GM19452 (cell line): ENCODE data around the gene NFATC3.
"Not testable (repeated sequence)": the region's sequence is repeated elsewhere in the genome, so short reads cannot be mapped to it uniquely, and the experiment has no call there.

Experiments used
- ATAC-seq: cut with Tn5 transposase; IDR thresholded peaks from one replicate; pipeline ENCODE4 v1.9.1; 2021; ENCODE audit not compliant: unreplicated experiment

Gene NFATC3

DNA sequence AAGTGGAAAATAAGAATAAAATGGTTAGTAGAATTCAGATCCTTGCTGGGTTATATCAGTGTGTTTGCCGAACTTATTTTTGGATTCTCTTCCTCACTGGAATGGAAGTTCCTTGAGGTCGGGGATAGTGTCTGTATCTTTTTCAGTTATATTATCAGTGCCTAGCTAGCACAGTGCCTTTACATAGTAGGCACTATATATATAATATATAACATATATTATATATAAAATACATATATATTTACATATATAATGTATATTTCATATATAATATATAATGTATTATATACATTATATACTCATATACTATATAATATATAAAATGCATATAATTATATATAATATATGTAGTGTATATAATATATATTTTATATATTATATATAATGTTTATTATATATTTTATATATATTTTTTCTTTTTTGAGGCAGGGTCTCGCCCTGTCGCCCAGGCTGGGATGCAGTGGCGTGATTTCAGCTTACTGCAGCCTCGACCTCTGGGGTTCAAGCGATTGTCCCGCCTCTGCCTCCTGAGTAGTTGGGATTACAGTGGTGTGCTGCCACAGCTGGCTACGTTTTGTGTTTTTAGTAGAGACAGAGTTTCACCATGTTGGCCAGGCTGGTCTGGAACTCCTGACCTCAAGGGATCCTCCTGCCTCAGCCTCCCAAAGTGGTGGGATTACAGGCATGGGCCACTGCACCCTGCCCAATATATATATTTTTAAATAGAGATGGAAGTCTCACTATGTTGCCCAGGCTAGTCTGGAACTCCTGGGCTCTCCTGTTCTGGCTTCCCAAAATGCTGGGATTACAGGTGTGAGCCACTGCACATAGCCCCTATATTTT is 3.2 kb downstream of the NFATC3 start:
- no peak for ATAC-seq

DNA sequence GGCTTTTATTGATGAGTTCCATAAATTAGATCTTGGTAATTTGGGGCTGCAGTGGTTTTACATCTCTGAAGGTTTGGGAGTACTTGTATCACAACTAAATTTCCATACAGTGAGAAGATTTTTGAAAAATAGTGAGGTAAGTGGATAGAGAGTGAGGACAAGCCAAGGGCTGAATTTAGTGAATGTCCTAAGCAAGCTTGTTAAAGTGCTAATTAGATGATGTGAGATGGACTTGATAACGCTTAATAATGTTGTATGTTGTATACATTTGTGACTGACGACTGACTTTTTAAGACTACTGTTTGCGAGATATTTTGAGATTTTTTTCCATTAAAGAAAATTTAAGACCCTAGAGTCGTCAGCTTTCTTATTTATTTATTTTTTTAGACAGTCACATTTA is 3.9 kb downstream of the NFATC3 start:
- no peak for ATAC-seq

DNA sequence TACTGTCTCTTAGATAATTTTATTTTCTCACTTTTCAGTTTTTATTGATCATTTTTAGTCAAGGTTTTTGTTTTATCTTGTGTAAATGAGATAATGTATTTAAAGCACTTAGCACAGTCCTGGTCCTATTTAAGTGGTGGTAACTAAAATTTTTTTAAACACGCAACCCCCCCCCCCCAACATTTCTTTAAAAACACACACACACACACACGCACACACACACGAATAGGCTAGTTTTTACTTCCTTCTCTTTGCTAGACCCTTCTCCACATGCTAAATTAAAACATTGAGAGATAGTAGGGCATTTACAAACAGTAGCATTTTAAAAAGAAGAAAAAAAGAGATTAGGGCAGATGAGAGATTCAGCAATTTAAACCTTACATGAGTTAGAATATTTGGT is 5.0 kb downstream of the NFATC3 start:
- no peak for ATAC-seq

DNA sequence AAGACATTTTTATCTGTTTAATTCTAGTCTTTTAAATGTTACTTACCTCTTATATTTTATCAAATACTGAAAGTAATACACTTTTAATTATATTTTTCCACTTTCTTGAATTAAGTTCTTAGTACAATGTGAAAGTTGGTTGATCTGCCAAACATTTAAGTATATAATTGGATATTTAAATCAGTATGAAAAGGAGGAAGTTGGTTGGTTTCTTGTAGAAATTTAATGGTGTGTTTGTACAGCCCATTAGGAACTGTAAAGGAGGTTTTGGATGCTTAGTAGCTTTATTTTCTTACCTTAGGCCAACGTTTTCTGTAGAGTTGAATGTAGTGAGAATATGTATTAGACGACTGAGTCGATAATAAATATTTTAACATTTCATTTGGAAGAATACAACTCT is 5.4 kb downstream of the NFATC3 start:
- no peak for ATAC-seq

DNA sequence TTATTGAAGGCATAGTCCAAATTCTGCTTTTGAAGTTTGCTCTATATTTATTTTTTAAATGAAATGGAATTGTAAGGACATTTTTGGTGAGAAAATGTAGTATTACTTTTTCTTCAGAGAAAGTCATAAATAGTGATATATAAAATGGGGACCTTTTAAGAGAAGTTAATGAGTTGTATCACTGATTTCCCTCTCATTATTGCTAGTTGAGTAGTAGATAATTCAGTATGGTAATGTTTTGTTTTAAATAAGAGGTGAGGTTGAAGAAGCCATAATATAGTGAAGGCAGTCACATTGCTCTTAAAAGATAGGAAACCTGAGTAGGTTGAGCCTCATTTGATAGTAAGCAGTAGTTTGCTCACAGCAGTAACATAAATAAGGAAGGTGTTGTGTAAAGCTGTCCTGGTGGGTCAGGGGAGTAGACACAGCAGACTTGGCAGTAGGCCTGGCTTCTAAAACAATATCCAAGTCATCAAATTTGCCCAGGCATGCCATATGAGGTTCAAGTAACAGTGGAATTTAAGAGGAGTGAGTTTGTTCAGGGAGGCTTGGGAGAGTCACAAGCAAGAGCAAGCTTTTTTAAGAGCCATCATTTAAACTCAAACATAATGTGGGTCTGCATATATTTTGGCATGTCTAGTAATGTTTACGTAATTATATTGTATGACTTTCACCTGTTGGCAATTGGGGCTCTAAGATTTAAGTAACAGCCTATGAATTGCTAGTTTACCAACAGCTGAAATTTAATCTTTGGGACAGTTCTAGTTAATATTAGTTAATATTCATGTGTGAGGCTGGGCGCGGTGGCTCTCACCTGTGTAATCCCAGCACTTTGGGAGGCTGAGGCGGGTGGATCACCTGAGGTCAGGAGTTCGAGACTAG is 6.5 kb downstream of the NFATC3 start:
- ATAC-seq = no peak

DNA sequence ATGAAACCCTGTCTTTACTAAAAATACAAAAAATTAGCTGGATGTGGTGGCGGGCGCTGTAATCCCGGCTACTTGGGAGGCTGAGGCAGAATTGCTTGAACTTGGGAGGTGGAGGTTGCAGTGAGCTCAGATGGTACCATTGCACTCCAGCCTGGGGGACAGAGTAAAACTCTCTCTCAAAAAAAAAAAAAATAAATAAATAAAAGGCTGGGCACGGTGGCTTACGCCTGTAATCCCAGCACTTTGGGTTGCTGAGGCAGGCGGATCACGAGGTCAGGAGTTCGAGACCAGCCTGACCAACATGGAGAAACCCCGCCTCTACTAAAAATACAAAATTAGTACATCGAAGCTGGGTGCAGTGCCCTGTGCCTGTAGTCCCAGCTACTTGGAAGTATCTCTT is 7.1 kb downstream of the NFATC3 start:
- ATAC-seq = not testable (repeated sequence)

DNA sequence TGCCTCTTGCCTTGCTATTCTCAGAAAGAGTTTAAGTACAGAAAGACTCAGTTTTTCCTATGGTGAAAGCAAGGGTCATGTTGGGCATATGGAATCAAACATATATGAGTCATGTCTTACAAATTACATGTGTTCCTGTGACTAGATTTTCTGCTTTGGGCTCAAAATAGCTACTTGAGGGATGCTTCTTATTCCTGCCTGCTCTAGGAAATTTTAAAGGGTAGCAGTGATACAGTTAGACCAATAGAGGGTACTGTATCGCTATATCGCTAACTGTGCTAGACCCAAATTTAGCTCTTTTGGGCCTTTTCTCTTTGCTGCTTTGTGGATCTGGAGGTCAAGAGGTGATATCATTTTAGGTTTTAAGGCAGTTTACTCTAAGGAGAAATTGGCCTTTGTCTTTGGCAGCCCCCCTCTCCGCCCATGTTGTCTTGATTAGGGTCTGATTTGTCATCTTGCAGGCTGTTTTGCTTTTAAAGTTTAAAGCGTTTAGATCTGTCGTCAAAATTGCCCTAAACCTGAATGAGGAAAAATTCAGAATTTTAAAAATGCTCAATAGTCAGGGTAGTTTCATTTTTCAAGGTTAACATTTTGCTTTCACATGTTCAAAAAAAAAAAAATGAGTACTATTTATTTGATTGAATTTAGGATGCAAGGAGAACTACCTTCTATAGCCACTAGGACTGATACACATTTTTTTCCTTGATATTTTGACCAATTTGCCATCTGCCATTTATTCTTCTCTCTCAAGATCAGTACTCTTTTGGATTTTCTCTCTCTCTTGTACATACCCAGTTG is 8.8 kb downstream of the NFATC3 start:
- no peak for ATAC-seq

DNA sequence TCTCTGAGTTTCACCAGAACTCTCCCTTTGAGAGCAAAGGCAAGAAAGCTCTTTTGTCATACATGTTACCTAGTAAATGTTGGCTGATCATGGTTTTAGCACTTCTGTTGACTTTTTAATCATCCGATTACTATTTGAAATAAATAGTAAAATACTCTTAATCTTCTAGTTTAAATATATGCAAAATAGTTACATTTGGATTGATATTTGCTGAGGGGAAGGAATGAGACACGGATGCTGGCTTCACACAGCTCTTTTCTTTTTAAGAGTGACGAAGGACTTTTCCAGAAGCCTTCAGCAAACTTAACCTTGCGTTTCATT is 9.4 kb downstream of the NFATC3 start:
- no peak for ATAC-seq

DNA sequence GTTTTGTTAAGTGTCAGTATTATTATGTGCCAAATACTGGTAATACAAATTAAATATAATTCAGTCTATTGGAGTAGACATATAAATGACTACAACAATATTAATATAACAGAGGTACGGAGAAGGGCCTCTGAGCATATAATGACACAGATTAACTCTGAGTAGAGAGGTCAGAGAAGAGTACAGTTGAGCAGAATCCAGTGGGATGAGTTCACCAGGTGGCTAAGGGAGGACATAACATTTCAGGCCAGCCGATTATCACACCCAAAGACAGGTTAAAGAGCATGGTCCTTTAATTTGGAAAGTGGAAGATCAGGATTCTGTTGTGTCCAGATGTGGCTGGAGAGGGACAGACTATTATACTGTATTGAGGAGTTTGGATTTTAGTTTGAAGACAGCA is 11.3 kb downstream of the NFATC3 start:
- no peak for ATAC-seq

DNA sequence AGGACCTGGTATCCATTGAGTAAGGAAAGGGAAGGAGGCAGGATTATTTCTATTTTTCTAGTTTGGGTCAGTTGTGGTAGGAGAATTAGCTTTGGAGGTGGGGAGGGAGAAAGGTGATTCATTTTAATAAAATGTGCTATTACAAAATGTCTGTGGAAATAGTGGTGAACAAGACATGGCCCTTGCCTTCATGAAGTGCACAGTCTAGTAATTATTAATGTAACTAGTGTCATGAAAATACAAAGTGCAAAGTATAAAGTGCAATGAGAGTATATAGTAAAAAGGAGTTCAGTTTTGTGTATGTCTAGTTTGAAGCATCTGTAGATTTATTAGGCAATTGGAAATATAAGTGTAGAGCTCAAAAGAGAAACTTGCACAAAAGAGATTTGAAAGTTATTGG is 11.9 kb downstream of the NFATC3 start:
- no peak for ATAC-seq

DNA sequence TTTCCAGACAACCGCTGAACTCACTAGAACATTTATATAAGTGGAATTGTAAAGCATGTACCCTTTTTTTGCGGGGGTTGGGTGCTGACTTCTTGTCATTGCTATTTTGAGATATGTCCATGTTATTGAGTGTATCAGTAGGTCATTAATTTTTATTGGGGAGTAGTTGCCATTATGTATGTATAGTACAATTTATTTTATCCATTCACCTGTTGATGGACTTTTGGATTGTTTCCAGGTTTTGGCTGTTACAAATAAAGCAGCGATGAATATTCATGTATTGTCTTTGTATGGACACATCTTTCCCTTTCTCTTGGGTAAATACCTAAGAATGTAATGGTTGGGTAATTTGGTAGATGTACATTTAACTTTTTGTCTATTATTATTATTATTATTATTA is 12.7 kb downstream of the NFATC3 start:
- no peak for ATAC-seq

DNA sequence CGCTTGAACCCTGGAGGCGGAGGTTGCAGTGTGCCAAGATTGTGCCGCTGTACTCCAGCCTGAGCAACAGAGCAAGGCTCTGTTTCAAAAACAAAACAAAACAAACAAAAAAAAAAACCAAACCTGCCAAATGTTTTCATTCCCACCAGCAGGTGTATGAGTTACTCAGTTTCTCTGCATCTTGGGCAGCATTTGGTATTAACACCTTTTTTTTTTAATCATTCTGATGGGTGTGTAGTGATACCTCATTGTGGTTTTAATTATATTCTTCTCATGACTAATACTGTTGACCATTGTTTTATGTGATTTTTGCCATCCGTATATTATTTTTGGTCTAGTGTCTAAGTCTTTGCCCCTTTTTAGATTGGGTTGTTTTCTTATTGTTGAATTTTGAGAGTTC is 15.3 kb downstream of the NFATC3 start:
- ATAC-seq = no peak

DNA sequence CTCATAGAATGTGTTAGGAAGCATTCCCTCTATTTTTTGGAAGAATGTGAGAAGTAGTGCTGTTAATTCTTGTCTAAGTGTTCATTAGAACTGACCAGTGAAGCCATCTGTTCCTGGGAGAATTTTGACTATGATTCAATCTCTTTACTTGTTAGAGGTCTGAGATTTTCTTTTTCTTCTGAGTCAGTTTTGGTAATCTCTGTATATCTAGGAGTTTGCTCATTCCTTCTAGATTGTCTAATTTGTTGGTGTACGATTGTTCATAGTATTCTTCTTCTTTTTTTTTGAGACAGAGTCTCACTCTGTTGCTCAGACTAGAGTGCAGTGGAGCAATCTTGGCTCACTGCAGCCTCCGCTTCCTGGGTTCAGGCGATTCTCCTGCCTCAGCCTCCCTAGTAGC is 20.4 kb downstream of the NFATC3 start:
- ATAC-seq = no peak

DNA sequence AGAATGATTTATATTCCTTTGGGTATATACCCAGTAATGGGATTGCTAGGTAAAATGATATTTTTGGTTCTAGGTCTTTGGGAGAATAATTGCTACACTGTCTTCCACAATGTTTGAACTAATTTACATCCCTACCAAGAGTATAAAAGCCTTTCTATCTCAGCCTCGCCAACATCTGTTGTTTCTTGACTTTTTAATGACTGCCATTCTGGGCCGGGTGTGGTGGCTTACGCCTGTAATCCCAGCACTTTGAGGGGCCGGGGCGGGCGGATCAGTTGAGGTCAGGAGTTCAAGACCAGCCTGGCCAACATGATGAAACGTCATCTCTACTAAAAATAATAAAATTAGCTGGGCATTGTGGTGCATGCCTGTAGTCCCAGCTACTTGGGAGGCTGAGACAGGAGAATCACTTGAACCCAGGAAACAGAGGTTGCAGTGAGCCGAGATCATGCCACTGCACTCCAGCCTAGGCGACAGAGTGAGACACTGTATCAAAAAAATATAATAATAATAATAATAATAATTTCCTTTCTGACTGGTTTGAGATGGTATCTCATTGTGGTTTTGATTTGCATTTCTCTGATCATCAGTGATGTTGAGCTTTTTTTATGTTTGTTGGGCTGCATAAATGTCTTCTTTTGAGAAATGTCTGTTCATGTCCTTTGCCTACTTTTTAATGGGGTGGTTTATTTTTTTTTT is 22.2 kb downstream of the NFATC3 start:
- not testable (repeated sequence) for ATAC-seq

DNA sequence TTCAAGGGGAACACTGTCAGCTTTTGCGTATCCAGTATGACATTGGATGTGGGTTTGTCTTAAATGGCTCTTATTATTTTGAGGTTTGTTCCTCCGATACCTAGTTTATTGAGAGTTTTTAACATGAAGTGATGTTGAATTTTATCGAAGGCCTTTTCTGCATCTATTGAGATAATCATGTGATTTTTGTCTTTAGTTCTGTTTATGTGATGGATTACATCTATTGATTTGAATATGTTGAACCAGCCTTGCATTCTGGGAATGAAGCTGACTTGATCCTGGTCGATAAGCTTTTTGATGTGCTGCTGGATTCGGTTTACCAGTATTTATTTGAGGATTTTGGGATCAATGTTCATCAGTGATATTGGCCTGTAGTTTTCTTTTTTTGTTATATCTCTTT is 24.0 kb downstream of the NFATC3 start:
- not testable (repeated sequence) for ATAC-seq

DNA sequence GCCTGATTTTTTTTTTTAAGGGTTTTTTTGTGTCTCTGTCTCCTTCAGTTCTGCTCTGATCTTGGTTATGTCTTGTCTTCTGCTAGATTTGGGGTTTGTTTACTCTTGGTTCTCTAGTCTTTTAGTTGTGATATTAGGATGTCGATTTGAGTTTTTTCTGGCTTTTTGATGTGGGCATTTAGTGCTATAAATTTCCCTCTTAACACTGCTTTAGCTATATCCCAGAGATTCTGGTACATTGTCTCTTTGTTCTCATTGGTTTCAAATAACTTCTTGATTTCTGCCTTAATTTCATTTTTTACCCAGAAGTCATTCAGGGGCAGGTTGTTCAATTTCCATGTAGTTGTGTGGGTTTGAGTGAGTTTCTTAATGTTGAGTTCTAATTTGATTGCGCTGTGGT is 25.4 kb downstream of the NFATC3 start:
- ATAC-seq = not testable (repeated sequence)

DNA sequence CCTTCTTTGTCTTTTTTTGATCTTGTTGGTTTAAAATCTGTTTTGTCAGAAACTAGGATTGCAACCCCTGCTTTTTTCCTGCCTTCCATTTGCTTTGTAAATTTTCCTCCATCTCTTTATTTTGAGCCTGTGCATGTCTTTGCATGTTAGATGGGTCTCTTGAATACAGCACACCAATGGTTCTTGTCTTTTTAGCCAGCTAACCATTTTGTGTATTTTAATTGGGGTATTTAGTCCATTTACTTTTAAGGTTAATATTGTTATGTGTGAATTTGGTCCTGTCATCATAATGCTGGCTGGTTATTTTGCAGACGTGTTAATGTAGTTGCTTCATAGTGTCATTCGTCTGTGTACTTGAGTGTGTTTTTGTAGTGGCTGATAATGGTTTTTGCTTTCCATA is 26.2 kb downstream of the NFATC3 start:
- no peak for ATAC-seq

DNA sequence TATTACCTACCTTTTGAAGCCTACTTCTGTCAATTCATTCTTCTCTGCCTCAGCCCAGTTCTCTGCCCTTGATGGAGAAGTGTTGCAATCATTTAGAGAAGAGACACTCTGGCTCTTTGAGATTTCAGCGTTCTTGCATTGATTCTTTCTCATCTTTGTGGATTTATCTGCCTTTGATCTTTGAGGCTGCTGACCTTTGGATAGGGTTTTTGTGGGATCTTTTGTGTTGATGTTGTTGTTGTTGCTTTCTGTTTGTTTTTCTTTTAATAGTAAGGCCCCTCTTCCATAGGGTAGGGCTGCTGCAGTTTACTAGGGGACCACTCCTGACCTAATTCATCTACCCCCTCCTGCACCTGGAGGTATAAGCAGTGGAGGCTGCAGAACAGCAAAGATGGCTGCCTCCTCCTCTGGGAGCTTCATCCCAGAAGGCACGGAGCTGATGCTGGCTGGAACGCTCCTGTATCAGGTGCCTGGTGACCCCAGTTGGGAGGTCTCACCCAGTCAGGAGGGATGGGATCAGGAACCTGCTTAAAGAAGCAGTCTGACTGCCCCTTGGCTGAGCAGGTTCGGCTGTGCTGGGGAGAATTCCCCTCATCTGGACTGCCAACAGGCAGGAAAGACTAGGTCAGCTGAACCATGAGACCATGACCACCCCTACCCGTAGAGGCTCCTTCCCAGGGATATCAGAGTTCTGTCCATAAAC is 28.0 kb downstream of the NFATC3 start:
- ATAC-seq = no peak

DNA sequence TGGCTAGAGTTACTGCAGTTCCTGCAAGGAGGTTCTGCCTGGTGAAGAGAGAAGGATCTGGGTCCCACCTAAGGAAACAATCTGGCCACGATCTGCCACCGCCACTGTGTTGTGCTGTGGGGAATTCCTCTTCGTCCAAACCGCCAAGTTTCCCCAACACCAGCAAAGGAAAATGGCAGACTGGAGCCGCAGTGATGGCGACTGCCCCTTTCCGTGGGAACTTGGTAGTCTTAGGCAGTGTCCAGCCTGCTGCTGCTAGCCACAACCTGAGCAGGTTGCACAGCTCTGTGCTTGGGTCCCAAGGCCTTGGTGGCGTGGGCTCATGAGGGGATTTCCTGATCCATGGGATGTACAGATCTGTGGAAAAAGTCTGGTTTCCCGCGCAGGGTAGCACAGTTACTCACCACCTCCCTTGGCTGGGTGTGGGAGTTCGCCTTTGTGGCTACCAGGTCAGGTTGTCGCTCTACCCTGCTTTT is 28.6 kb downstream of the NFATC3 start:
- ATAC-seq = no peak

DNA sequence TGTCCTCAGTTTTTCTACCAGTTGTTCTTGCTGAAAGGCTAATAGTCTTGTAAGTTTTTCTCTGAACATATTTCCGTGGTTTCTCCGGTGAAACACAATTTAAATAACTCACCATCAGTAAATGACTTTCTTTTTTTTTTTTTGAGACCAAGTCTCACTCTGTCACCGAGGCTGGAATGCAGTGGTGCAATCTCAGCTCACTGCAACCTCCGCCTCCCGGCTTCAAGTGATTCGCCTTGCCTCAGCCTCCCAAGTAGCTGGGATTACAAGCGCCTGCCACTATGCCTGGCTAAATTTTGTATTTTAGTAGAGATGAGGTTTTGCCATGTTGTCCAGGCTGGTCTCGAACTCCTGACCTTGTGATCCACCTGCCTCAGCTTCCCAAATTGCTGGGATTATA is 29.8 kb downstream of the NFATC3 start:
- ATAC-seq = not testable (repeated sequence)
